ENCODE measurements around the gene ADAMTSL1. TPM values are rescaled to one million over a fixed set of nuclear protein-coding genes. Genes with fewer than 3 reads are reported as not detected.

Gene ADAMTSL1
- total RNA-seq, 1 experiment from 2014 or later = not detected

DNA sequence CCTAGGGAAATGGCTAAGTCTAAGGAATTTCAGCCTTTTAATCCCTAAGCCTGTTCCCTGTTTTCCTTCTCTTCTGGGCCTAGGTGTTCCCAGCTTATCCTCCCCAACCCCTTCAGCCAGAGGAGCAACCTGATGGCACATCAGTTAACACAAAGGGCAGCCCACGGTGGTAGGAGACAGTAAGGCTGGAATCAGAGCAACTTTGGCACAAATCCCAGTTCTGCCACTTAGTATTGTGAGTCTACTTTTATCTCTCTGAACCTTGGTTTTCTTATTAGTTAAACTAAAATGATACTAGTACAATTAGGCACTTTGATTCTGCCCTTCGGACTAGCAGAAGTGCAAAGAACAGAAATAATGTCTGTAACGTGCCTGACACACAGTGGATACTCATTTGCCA lies 312.2 kb downstream of the ADAMTSL1 start:
- H4K20me1 ChIP-seq (ENCODE audit: insufficient read depth) = no peaks in the 10 kb centered on the region
- no peaks in the 10 kb centered on the region for H3K4me1 ChIP-seq (ENCODE audit: control insufficient read depth in 1 of 2, insufficient read depth in 2 of 2, low read length in 2 of 2)
- H3K27ac ChIP-seq (ENCODE audit: low read depth, low read length) = no peak overlapping the region
- POLR2A ChIA-PET = no interaction called here
- ATAC-seq (no peak), DNase-seq (ENCODE audit: low read depth, low spot score) (no peak)
- intact Hi-C loops (cut with micrococcal nuclease) = no loop called here
- no peaks in the 10 kb centered on the region for H3K9me3 ChIP-seq (ENCODE audit: control insufficient read depth in 1 of 2, insufficient read depth in 1 of 2, low read depth in 1 of 2, low read length in 2 of 2)
- no peak overlapping the region for H3K9ac ChIP-seq (ENCODE audit: low read length)
- no peak overlapping the region for H3K4me2 ChIP-seq (ENCODE audit: low read length)
- no peaks in the 10 kb centered on the region for H3K9me2 ChIP-seq (ENCODE audit: insufficient read depth)
- no peak for TF ChIP-seq ZNF274 (IDR thresholded peaks at IDR 0.05; ENCODE audit: low read depth, low read length)
- no peak for TF ChIP-seq CBX3 (IDR thresholded peaks at IDR 0.05; ENCODE audit: low read depth)
- TF ChIP-seq, protein P1, sequence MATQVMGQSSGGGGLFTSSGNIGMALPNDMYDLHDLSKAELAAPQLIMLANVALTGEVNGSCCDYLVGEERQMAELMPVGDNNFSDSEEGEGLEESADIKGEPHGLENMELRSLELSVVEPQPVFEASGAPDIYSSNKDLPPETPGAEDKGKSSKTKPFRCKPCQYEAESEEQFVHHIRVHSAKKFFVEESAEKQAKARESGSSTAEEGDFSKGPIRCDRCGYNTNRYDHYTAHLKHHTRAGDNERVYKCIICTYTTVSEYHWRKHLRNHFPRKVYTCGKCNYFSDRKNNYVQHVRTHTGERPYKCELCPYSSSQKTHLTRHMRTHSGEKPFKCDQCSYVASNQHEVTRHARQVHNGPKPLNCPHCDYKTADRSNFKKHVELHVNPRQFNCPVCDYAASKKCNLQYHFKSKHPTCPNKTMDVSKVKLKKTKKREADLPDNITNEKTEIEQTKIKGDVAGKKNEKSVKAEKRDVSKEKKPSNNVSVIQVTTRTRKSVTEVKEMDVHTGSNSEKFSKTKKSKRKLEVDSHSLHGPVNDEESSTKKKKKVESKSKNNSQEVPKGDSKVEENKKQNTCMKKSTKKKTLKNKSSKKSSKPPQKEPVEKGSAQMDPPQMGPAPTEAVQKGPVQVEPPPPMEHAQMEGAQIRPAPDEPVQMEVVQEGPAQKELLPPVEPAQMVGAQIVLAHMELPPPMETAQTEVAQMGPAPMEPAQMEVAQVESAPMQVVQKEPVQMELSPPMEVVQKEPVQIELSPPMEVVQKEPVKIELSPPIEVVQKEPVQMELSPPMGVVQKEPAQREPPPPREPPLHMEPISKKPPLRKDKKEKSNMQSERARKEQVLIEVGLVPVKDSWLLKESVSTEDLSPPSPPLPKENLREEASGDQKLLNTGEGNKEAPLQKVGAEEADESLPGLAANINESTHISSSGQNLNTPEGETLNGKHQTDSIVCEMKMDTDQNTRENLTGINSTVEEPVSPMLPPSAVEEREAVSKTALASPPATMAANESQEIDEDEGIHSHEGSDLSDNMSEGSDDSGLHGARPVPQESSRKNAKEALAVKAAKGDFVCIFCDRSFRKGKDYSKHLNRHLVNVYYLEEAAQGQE (IDR thresholded peaks at IDR 0.05; ENCODE audit: low read depth) = no peak
- no peak for TF ChIP-seq ZFX (IDR thresholded peaks at IDR 0.05)
- no peak for TF ChIP-seq RAD21 (IDR thresholded peaks at IDR 0.05; ENCODE audit: low read depth)
- no peak for TF ChIP-seq SP1 (IDR thresholded peaks at IDR 0.05; ENCODE audit: low read depth)
- H3K79me2 ChIP-seq (ENCODE audit: insufficient read depth, low read length) = no peaks in the 10 kb centered on the region
- peaks cover 30% of the 10 kb centered on the region for H3K27me3 ChIP-seq (ENCODE audit: insufficient read depth, low read length)
- RAD21 ChIA-PET (ENCODE audit: low non-redundant PET in 1 of 2, low total read pairs in 2 of 2, uncharacterized antibody in 2 of 2, unreplicated experiment in 2 of 2) = no interaction called here
- no peaks in the 10 kb centered on the region for H3K36me3 ChIP-seq (ENCODE audit: control insufficient read depth in 1 of 2, insufficient read depth in 2 of 2, low read length in 2 of 2)
- BruUV-seq (replicated peaks) = no TSS peak
- H3K4me3 ChIP-seq (replicated peaks in 1 of 2; ENCODE audit: low read depth in 1 of 2, low read length in 2 of 2) = no peak overlapping the region
- CTCF ChIA-PET = no interaction called here
- H2AFZ ChIP-seq (ENCODE audit: low read depth, low read length, poor library complexity, severe bottlenecking) = no peak overlapping the region

DNA sequence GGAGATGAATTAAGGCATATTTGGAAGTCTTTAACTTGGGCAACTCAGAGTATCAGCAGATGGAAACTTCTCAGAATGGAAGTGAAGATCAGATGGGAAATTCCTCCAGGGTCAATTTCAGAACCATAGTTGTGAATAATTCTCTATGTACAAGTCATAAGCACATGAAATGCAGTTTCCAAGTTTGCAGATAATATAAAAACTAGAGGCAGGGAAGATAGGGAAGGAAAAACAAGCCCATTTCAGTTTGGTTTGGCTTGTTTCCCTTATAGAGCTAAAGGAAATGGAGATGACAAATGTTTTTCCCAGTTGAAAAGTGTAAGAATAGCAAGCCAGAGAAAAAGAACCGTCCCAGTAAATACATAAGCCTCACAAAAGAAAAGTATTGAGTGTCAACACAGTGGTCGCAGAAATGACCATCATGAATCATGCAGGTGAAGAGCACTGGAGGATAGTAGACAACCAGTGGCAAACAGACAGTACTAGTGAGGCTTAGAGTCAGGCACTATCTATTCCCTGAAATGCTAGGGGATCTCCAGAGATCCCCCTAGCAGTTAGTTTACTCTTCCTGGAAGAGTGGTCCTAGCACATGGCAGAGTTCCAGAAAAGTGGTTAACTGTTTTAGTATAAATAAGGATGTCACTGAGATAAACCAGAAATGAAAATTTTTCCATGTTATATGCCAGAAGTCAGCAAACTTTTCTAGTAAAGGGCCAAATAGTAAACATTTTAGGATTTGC lies 313.1 kb downstream of the ADAMTSL1 start:
- H3K4me1 ChIP-seq (ENCODE audit: control insufficient read depth in 1 of 2, insufficient read depth in 2 of 2, low read length in 2 of 2) = no peaks in the 10 kb centered on the region
- H3K4me2 ChIP-seq (ENCODE audit: low read length) = no peak overlapping the region
- H3K27ac ChIP-seq (ENCODE audit: low read depth, low read length) = no peak overlapping the region
- CTCF ChIA-PET = no interaction called here
- no peaks in the 10 kb centered on the region for H4K20me1 ChIP-seq (ENCODE audit: insufficient read depth)
- DNase-seq (ENCODE audit: low read depth, low spot score) (no peak), ATAC-seq (no peak)
- no peaks in the 10 kb centered on the region for H3K79me2 ChIP-seq (ENCODE audit: insufficient read depth, low read length)
- H3K9me2 ChIP-seq (ENCODE audit: insufficient read depth) = no peaks in the 10 kb centered on the region
- POLR2A ChIA-PET = no interaction called here
- no peak overlapping the region for H3K4me3 ChIP-seq (replicated peaks in 1 of 2; ENCODE audit: low read depth in 1 of 2, low read length in 2 of 2)
- RAD21 ChIA-PET (ENCODE audit: low non-redundant PET in 1 of 2, low total read pairs in 2 of 2, uncharacterized antibody in 2 of 2, unreplicated experiment in 2 of 2) = no interaction called here
- no peaks in the 10 kb centered on the region for H3K9me3 ChIP-seq (ENCODE audit: control insufficient read depth in 1 of 2, insufficient read depth in 1 of 2, low read depth in 1 of 2, low read length in 2 of 2)
- no TSS peak for BruUV-seq (replicated peaks)
- peaks cover 22% of the 10 kb centered on the region for H3K27me3 ChIP-seq (ENCODE audit: insufficient read depth, low read length)
- intact Hi-C loops (cut with micrococcal nuclease) = no loop called here
- no peak overlapping the region for H3K9ac ChIP-seq (ENCODE audit: low read length)
- no peak overlapping the region for H2AFZ ChIP-seq (ENCODE audit: low read depth, low read length, poor library complexity, severe bottlenecking)
- no peaks in the 10 kb centered on the region for H3K36me3 ChIP-seq (ENCODE audit: control insufficient read depth in 1 of 2, insufficient read depth in 2 of 2, low read length in 2 of 2)
- TF ChIP-seq FOSL1 (IDR thresholded peaks at IDR 0.05; ENCODE audit: low read depth) (no peak), EZH2phosphoT487 (IDR thresholded peaks at IDR 0.05; ENCODE audit: borderline replicate concordance) (no peak), TCF7L2 (IDR thresholded peaks at IDR 0.05; ENCODE audit: borderline replicate concordance, extremely low read depth, insufficient read depth, insufficient read length) (no peak)
- TF ChIP-seq, protein P1 (IDR thresholded peaks at IDR 0.05; ENCODE audit: low read depth) = no peak
- TF ChIP-seq, protein P2, sequence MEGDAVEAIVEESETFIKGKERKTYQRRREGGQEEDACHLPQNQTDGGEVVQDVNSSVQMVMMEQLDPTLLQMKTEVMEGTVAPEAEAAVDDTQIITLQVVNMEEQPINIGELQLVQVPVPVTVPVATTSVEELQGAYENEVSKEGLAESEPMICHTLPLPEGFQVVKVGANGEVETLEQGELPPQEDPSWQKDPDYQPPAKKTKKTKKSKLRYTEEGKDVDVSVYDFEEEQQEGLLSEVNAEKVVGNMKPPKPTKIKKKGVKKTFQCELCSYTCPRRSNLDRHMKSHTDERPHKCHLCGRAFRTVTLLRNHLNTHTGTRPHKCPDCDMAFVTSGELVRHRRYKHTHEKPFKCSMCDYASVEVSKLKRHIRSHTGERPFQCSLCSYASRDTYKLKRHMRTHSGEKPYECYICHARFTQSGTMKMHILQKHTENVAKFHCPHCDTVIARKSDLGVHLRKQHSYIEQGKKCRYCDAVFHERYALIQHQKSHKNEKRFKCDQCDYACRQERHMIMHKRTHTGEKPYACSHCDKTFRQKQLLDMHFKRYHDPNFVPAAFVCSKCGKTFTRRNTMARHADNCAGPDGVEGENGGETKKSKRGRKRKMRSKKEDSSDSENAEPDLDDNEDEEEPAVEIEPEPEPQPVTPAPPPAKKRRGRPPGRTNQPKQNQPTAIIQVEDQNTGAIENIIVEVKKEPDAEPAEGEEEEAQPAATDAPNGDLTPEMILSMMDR (IDR thresholded peaks at IDR 0.05 in 2 of 3, conservative IDR thresholded peaks at IDR 0.05 in 1 of 3; ENCODE audit: borderline replicate concordance in 1 of 3, insufficient read depth in 1 of 3, low read depth in 2 of 3, low read length in 2 of 3) = no peak
